Mucosa of stomach (tissue), 1 donor: Measurements from ENCODE around the gene CYP8B1.
A peak's percentile ranks its signal among the peaks of the same experiment; 100 is the strongest.

Experiments used
- H3K27me3 ChIP-seq: one replicate; pipeline ENCODE4 v1.7.0; 2013; ENCODE audit warnings: mild to moderate bottlenecking, low read length; ENCODE audit not compliant: control insufficient read depth, insufficient read depth
- H3K36me3 ChIP-seq: one replicate; pipeline ENCODE4 v1.7.0; 2013; ENCODE audit warnings: low read length; ENCODE audit not compliant: control insufficient read depth, insufficient read depth
- H3K4me1 ChIP-seq: one replicate; pipeline ENCODE4 v1.7.0; 2013; ENCODE audit warnings: mild to moderate bottlenecking, low read length; ENCODE audit not compliant: control insufficient read depth, insufficient read depth
- H3K4me3 ChIP-seq: one replicate; pipeline ENCODE4 v1.7.0; 2013; ENCODE audit warnings: low read length
- H3K9ac ChIP-seq: one replicate; pipeline ENCODE4 v1.7.0; 2013; ENCODE audit warnings: mild to moderate bottlenecking, low read length, moderate library complexity
- H3K9me3 ChIP-seq: one replicate; pipeline ENCODE4 v1.7.0; 2013; ENCODE audit warnings: mild to moderate bottlenecking, low read length, moderate library complexity; ENCODE audit not compliant: control insufficient read depth
- donor health status: Pancreatic carcinoma.

CYP8B1 gene

GRCh38 chr3:42875325-42876151 is at the start of gene CYP8B1:
Gene CYP8B1, minus strand, starts transcription at chr3:42875879. Its CDS starts 63 bp downstream, at chr3:42875816.
- Histone ChIP-seq H3K9ac (no peak within 1 kb of the TSS), H3K27me3 (no peaks in the 10 kb centered on the region), H3K36me3 (no peaks in the 10 kb centered on the region), H3K9me3 (no peaks in the 10 kb centered on the region), H3K4me3 (no peak within 1 kb of the TSS), H3K4me1 (peaks cover 12% of the 10 kb centered on the region)

GRCh38 chr3:42923606-42924005 is 47.9 kb upstream of the CYP8B1 start:
- H3K9me3 ChIP-seq: no peaks in the 10 kb centered on the region
- no peaks in the 10 kb centered on the region for H3K27me3 ChIP-seq
- H3K36me3 ChIP-seq: no peaks in the 10 kb centered on the region
- no peak overlapping the region for H3K9ac ChIP-seq
- no peaks in the 10 kb centered on the region for H3K4me1 ChIP-seq
- no peak overlapping the region for H3K4me3 ChIP-seq

- Histone ChIP-seq H3K4me1 (no peaks in the 10 kb centered on the region), H3K9ac (no peak overlapping the region), H3K36me3 (peaks cover 19% of the 10 kb centered on the region), H3K9me3 (peaks cover 25% of the 10 kb centered on the region), H3K4me3 (no peak overlapping the region), H3K27me3 (no peaks in the 10 kb centered on the region)
Measured at GRCh38 chr3:42914771-42915515, 39.3 kb upstream of the CYP8B1 start.

- Histone ChIP-seq H3K4me3 (no peak overlapping the region), H3K36me3 (peaks cover 19% of the 10 kb centered on the region), H3K9ac (no peak overlapping the region), H3K9me3 (peaks cover 21% of the 10 kb centered on the region), H3K4me1 (peaks cover 15% of the 10 kb centered on the region), H3K27me3 (no peaks in the 10 kb centered on the region)
Measured at GRCh38 chr3:42911551-42911950, 35.9 kb upstream of the CYP8B1 start.

GRCh38 chr3:42908675-42909074 is 33.0 kb upstream of the CYP8B1 start:
- H3K9me3 ChIP-seq: peaks cover under 1% of the 10 kb centered on the region
- peaks cover 33% of the 10 kb centered on the region for H3K4me1 ChIP-seq
- H3K9ac ChIP-seq: no peak overlapping the region
- H3K27me3 ChIP-seq: peaks cover 2% of the 10 kb centered on the region
- H3K4me3 ChIP-seq: no peak overlapping the region
- peaks cover 12% of the 10 kb centered on the region for H3K36me3 ChIP-seq

GRCh38 chr3:42906848-42907183 is 31.1 kb upstream of the CYP8B1 start:
- H3K36me3 ChIP-seq: peaks cover 8% of the 10 kb centered on the region
- H3K9me3 ChIP-seq: no peaks in the 10 kb centered on the region
- H3K4me1 ChIP-seq: peaks cover 40% of the 10 kb centered on the region
- peak overlapping the region; percentile 80 for H3K9ac ChIP-seq
- H3K27me3 ChIP-seq: peaks cover 2% of the 10 kb centered on the region
- peak overlapping the region; percentile 79 for H3K4me3 ChIP-seq

GRCh38 chr3:42906070-42906847 is 30.6 kb upstream of the CYP8B1 start, which contains the start of gene ZNF662:
Gene ZNF662, plus strand, starts transcription at chr3:42906142. Its CDS starts 1,973 bp downstream, at chr3:42908115.
- peak within 1 kb of the TSS; percentile 80 for H3K9ac ChIP-seq
- H3K27me3 ChIP-seq: peaks cover 2% of the 10 kb centered on the region
- peaks cover 3% of the 10 kb centered on the region for H3K36me3 ChIP-seq
- H3K4me3 ChIP-seq: peak within 1 kb of the TSS; percentile 79
- H3K9me3 ChIP-seq: no peaks in the 10 kb centered on the region
- peaks cover 43% of the 10 kb centered on the region for H3K4me1 ChIP-seq

GRCh38 chr3:42905740-42906069 is 30.0 kb upstream of the CYP8B1 start:
- Histone ChIP-seq H3K36me3 (no peaks in the 10 kb centered on the region), H3K4me3 (peak overlapping the region; percentile 79), H3K4me1 (peaks cover 43% of the 10 kb centered on the region), H3K9ac (peak overlapping the region; percentile 80), H3K27me3 (peaks cover 2% of the 10 kb centered on the region), H3K9me3 (no peaks in the 10 kb centered on the region)

GRCh38 chr3:42904076-42904475 is 28.4 kb upstream of the CYP8B1 start:
- H3K4me3 ChIP-seq: no peak overlapping the region
- no peaks in the 10 kb centered on the region for H3K9me3 ChIP-seq
- peaks cover 2% of the 10 kb centered on the region for H3K27me3 ChIP-seq
- H3K9ac ChIP-seq: no peak overlapping the region
- no peaks in the 10 kb centered on the region for H3K36me3 ChIP-seq
- H3K4me1 ChIP-seq: peaks cover 57% of the 10 kb centered on the region

- Histone ChIP-seq H3K9me3 (no peaks in the 10 kb centered on the region), H3K27me3 (peaks cover 2% of the 10 kb centered on the region), H3K4me3 (no peak overlapping the region), H3K36me3 (no peaks in the 10 kb centered on the region), H3K9ac (no peak overlapping the region), H3K4me1 (peaks cover 59% of the 10 kb centered on the region)
Measured at GRCh38 chr3:42902257-42902656, 26.6 kb upstream of the CYP8B1 start.

- H3K4me3 ChIP-seq: no peak overlapping the region
- no peaks in the 10 kb centered on the region for H3K9me3 ChIP-seq
- no peak overlapping the region for H3K9ac ChIP-seq
- peaks cover 51% of the 10 kb centered on the region for H3K4me1 ChIP-seq
- H3K36me3 ChIP-seq: no peaks in the 10 kb centered on the region
- H3K27me3 ChIP-seq: no peaks in the 10 kb centered on the region
Measured at GRCh38 chr3:42901073-42901415, 25.4 kb upstream of the CYP8B1 start.
